Heart left ventricle (tissue), 13 donors: Measurements from ENCODE around the gene SRC.

Experiments used
- POLR2A ChIP-seq, 2 donors: fragments of 450-650 bp; IDR thresholded peaks; one replicate each; pipeline ENCODE4 v1.6.1; 2017; ENCODE audit warnings: antibody characterized with exemption in 2 of 2, mild to moderate bottlenecking in 2 of 2, moderate library complexity in 2 of 2
- TF ChIP-seq, protein P1 (sequence below), 12 donors: fragments of 200-600 bp; sonication (generic) in 4 of 12; IDR thresholded peaks; one replicate each; pipeline versions ENCODE4 v1.5.0 to v1.8.0; 2018 to 2022; ENCODE audit warnings: antibody characterized with exemption in 12 of 12, mild to moderate bottlenecking in 5 of 12
- donor health status: ischemic (EF 13 %, LVEDD 7.1; RV severe dilation, severe dysfunction).
- donor health status: DM: no; HTN: yes; CAD: no.
- donor health status: DM: no; HTN: no; CAD: no.
- donor health status: ischemic (EF 25% LVEDD 6.9; RV normal size, moderate dysfunction).
- donor health status: ischemic (EF 25% LVEDD 5.7; RV mildly dilated, moderate dysfunction).
- donor health status: ischemic (EF 35%, LVEDD 5.7; RV mildly dilated, moderate dysfunction).
- donor health status: nonischemic (EF 11% LVEDD 7.7; RV severe dilation, severe dysfunction).
- donor health status: DM: yes; HTN: yes; CAD: no.
- donor health status: PGD.
- donor health status: ischemic (EF 29% LVEDD 5.4; RV normal size, mild dysfunction).
- donor health status: nonischemic (EF 23%, LVEDD 6.1; RV moderate dilation, normal function).

DNA sequence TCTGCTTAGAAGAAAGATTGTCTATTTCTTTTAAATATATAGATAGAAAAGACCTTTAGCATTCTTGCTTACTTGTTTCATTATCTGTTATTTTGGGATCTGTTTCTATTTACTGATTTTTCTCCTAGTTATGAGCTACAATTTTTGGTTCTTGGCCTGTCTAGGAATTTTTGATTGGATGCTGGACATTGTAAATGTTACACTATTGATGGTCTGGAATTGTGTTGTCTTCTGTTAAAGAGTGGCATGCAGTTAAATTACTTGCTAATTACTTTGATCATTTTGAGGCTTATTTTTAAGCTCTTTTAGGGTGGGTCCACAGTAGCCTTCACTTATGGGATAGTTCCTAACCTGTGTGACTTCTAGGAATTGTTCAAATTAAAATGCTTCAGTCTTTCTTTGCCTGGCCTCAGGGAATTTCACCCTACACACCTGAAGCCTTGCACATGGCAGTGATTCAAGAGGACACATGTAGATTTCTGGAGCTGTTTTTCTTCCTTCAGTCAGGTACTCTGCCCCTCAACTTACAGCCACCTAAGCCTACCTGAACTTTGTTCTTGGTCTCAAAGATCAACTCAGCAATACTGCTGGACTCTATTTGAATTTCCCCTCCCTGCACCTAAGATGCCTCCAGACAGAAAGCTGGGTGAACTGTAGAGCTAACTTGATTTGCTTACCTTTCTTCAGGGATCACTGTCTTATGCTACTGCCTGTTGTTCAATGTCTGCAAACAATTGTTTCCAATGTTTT, 108.9 kb downstream of the SRC start:
- TF ChIP-seq POLR2A (IDR thresholded peaks at IDR 0.05): no peak
- TF ChIP-seq, protein P1, sequence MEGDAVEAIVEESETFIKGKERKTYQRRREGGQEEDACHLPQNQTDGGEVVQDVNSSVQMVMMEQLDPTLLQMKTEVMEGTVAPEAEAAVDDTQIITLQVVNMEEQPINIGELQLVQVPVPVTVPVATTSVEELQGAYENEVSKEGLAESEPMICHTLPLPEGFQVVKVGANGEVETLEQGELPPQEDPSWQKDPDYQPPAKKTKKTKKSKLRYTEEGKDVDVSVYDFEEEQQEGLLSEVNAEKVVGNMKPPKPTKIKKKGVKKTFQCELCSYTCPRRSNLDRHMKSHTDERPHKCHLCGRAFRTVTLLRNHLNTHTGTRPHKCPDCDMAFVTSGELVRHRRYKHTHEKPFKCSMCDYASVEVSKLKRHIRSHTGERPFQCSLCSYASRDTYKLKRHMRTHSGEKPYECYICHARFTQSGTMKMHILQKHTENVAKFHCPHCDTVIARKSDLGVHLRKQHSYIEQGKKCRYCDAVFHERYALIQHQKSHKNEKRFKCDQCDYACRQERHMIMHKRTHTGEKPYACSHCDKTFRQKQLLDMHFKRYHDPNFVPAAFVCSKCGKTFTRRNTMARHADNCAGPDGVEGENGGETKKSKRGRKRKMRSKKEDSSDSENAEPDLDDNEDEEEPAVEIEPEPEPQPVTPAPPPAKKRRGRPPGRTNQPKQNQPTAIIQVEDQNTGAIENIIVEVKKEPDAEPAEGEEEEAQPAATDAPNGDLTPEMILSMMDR (IDR thresholded peaks at IDR 0.05): no peak
